Subcutaneous abdominal adipose tissue (tissue), 5 donors: ENCODE data around the gene IL12RB1.
"Not testable (repeated sequence)": the region's sequence is repeated elsewhere in the genome, so short reads cannot be mapped to it uniquely, and the experiment has no call there.

Source experiments
- H3K27ac ChIP-seq: one replicate; pipeline ENCODE4 v1.7.0; 2013; ENCODE audit warnings: low read depth, mild to moderate bottlenecking, inconsistent platforms, low read length, moderate library complexity
- H3K27me3 ChIP-seq, 5 donors: one replicate each; pipeline ENCODE4 v1.7.0; 2013; ENCODE audit warnings: low read length in 5 of 5, inconsistent platforms in 1 of 5; ENCODE audit not compliant: control insufficient read depth in 5 of 5, insufficient read depth in 4 of 5
- H3K36me3 ChIP-seq, 5 donors: one replicate each; pipeline ENCODE4 v1.7.0; 2013; ENCODE audit warnings: low read length in 5 of 5; ENCODE audit not compliant: control insufficient read depth in 5 of 5, insufficient read depth in 5 of 5
- H3K4me1 ChIP-seq, 5 donors: one replicate each; pipeline ENCODE4 v1.7.0; 2013; ENCODE audit warnings: low read length in 5 of 5, mild to moderate bottlenecking in 3 of 5, moderate library complexity in 1 of 5; ENCODE audit not compliant: control insufficient read depth in 5 of 5, insufficient read depth in 5 of 5
- H3K4me3 ChIP-seq, 5 donors: one replicate each; pipeline ENCODE4 v1.7.0; 2013; ENCODE audit warnings: low read length in 5 of 5, low read depth in 1 of 5
- H3K9ac ChIP-seq, 5 donors: one replicate each; pipeline ENCODE4 v1.7.0; 2013; ENCODE audit warnings: low read length in 5 of 5, mild to moderate bottlenecking in 4 of 5, moderate library complexity in 3 of 5
- H3K9me3 ChIP-seq, 5 donors: one replicate each; pipeline ENCODE4 v1.7.0; 2013; ENCODE audit warnings: low read length in 5 of 5; ENCODE audit not compliant: control insufficient read depth in 5 of 5
- donor health status: healthy.
- donor health status: healthy.
- donor health status: healthy.
- donor health status: healthy.
- donor health status: healthy.

The IL12RB1 gene

DNA sequence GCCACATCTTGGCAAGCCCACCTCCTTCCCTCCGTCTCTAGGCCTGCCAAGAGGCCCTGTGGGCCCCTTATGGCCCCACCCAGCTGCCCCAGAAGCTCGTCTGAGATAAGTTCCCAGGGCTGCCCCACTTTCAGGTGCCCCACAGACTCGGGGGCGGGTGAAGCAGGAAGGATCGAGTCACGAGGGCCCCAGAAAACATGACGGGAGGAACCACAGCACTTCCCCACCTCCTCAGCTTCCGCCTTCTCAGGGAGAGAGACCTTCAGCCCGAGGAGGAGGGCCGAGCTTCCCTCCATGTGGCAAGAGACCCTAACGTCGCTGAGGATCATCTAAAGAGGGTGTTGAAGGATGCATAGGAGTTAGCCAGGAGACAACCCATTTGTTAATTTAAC lies 4.5 kb upstream of the IL12RB1 start:
- Histone ChIP-seq H3K4me3 (no peak overlapping the region), H3K4me1 (peaks cover 0 to 17% (median 16%) of the 10 kb centered on the region in 5 donors), H3K9ac (peak overlapping the region in 1 of 5 donors; percentile 2), H3K9me3 (no peaks in the 10 kb centered on the region), H3K27ac (no peak overlapping the region), H3K36me3 (no peaks in the 10 kb centered on the region), H3K27me3 (no peaks in the 10 kb centered on the region)

- Histone ChIP-seq H3K4me3 (no peak overlapping the region), H3K27ac (no peak overlapping the region), H3K4me1 (peaks cover 0 to 17% (median 16%) of the 10 kb centered on the region in 5 donors), H3K36me3 (no peaks in the 10 kb centered on the region), H3K9me3 (no peaks in the 10 kb centered on the region), H3K9ac (peak overlapping the region in 1 of 5 donors; percentile 2), H3K27me3 (no peaks in the 10 kb centered on the region)
These were observed 3.9 kb upstream of the IL12RB1 start for GRCh38 chr19:18090545-18091216.

DNA sequence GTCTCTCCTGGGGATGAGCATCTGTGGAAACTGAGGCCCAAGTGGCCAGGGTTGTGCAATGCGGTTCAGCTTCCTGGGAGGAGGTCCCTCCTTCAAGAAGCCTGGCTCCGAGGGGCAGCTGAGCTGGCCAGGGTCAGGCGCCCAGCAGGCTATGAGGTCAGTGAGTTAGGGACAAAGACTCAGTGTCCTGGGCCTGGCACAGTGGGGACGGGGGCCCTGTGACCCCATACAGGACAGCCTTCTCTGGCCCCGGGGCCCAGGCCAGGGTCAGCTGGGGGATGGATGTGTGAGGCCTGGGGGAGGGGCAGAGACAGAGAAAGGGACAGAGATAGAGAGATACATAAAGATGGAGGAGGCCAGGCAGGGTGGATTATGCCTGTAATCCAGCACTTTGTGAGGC lies 3.0 kb upstream of the IL12RB1 start:
- Histone ChIP-seq H3K4me1 (peaks cover 0 to 17% (median 16%) of the 10 kb centered on the region in 5 donors), H3K27ac (no peak overlapping the region), H3K36me3 (no peaks in the 10 kb centered on the region), H3K27me3 (peaks cover 0 to 3% (median 0%) of the 10 kb centered on the region in 5 donors), H3K9me3 (no peaks in the 10 kb centered on the region), H3K9ac (no peak overlapping the region), H3K4me3 (no peak overlapping the region)

DNA sequence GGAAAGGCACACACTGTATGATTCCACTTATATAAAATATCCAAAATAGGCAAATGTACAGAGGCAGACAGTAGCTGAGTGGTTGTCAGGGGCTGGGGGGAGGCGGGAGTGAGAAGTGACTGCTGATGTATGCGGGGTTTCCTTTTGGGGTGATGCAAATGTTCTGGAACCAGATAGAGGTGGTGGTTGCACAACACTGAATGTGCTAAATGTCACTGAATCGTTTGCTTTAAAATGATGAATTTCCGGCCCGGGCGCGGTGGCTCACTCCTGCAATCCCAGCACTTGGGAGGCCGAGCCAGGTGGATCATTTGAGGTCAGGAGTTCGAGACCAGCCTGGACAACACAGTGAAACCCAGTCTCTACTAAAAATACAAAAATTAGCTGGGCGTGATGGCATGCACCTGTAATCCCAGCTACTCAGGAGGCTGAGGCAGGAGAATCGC lies 2.4 kb upstream of the IL12RB1 start:
- not testable (repeated sequence) for H3K9me3 ChIP-seq, H3K9ac ChIP-seq, H3K27ac ChIP-seq

GRCh38 chr19:18085702-18086457 lies 854 bp downstream of the IL12RB1 start:
- peaks cover 0 to 15% (median 12%) of the 10 kb centered on the region in 5 donors for H3K4me1 ChIP-seq
- no peaks in the 10 kb centered on the region for H3K36me3 ChIP-seq
- peaks cover 0 to 3% (median 0%) of the 10 kb centered on the region in 5 donors for H3K27me3 ChIP-seq
- H3K27ac ChIP-seq, result no peak overlapping the region
- peak overlapping the region in 1 of 5 donors; percentile 52 for H3K9ac ChIP-seq
- no peaks in the 10 kb centered on the region for H3K9me3 ChIP-seq
- no peak overlapping the region for H3K4me3 ChIP-seq

More for the DNA sequence above, 2.4 kb upstream of the IL12RB1 start:
- H3K36me3 ChIP-seq, H3K27me3 ChIP-seq, H3K4me3 ChIP-seq: not testable (repeated sequence)
- H3K4me1 ChIP-seq, result peaks cover 0 to 17% (median 16%) of the 10 kb centered on the region in 5 donors

- H3K27me3 ChIP-seq, result peaks cover 0 to 3% (median 0%) of the 10 kb centered on the region in 5 donors
These were observed 2.6 kb downstream of the IL12RB1 start for GRCh38 chr19:18083929-18084684.

DNA sequence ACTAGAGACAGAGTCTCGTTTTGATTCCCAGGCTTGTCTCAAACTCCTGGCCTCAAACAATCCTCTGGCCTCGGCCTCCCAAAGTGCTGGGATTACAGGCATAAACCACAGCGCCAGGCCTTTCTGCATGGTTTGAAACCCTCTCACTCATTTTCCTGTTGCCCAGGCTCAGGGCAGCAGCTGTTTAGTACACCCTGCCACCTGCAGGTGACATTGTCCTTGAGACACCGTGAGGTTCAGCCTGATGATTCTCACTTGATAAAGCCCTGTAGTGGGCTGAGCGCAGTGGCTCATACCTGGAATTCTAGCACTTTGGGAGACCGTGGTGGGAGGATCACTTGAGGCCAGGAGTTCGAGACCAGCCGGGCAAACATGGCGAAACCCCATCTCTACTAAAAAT lies 12.5 kb downstream of the IL12RB1 start:
- Histone ChIP-seq H3K9ac (no peak overlapping the region), H3K9me3 (no peaks in the 10 kb centered on the region), H3K36me3 (peaks cover 0 to 7% (median 0%) of the 10 kb centered on the region in 5 donors), H3K27ac (no peak overlapping the region), H3K4me3 (no peak overlapping the region), H3K27me3 (peaks cover 0 to 12% (median 6%) of the 10 kb centered on the region in 5 donors), H3K4me1 (no peaks in the 10 kb centered on the region)

More at GRCh38 chr19:18083929-18084684, 2.6 kb downstream of the IL12RB1 start:
- Histone ChIP-seq H3K9me3 (no peaks in the 10 kb centered on the region), H3K9ac (no peak overlapping the region), H3K27ac (no peak overlapping the region), H3K36me3 (no peaks in the 10 kb centered on the region), H3K4me1 (peaks cover 0 to 4% (median 0%) of the 10 kb centered on the region in 5 donors), H3K4me3 (no peak overlapping the region)

DNA sequence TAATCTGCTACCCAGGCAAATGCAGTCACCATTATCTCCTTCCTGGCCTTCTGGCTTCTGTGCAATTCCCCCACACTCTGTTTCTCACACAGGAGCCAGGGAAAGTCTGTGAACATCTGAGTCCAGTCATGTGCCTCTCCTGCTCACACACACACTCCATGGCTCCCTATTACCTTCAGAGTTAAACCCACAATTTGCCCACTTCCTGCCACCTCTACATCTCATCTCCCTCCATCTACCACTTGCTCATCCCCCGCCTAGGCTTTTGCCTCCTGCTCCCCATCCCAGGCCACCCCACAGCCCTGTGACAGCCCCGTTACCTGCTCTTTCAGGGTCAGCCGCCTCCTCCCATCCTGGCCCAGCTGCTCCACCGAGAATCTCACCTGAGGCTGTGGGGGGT lies 13.5 kb downstream of the IL12RB1 start:
- H3K4me3 ChIP-seq, result no peak overlapping the region
- H3K9ac ChIP-seq, result peak overlapping the region in 1 of 5 donors; percentile 11
- peaks cover 0 to 7% (median 0%) of the 10 kb centered on the region in 5 donors for H3K36me3 ChIP-seq
- peaks cover 0 to 12% (median 6%) of the 10 kb centered on the region in 5 donors for H3K27me3 ChIP-seq
- H3K27ac ChIP-seq, result no peak overlapping the region
- no peaks in the 10 kb centered on the region for H3K4me1 ChIP-seq
- no peaks in the 10 kb centered on the region for H3K9me3 ChIP-seq

DNA sequence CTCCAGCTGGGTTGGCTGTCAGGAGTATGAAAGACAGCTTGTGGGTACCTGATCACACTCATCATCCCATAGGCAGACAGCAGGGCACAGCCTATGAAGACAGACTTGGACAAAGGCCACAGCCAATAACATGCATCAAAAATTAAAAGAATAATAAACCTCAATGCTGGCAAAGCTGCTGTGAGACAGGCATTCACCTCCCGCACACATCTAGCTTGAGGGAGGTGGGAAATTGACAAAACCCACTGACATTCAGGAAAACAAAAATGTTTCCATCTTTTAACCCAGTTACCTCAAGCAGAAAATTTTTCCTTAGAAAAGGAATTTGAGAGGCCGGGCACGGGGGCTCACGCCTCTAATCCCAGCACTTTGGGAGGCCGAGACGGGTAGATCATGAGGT lies 14.4 kb downstream of the IL12RB1 start:
- Histone ChIP-seq H3K4me3 (no peak overlapping the region), H3K27ac (no peak overlapping the region), H3K9ac (no peak overlapping the region), H3K9me3 (no peaks in the 10 kb centered on the region), H3K27me3 (peaks cover 0 to 12% (median 6%) of the 10 kb centered on the region in 5 donors), H3K36me3 (peaks cover 0 to 7% (median 0%) of the 10 kb centered on the region in 5 donors), H3K4me1 (no peaks in the 10 kb centered on the region)
